Endothelial cell of hepatic sinusoid (primary cell): Measurements from ENCODE around the gene C1orf94.
"Not testable (repeated sequence)": the region's sequence is repeated elsewhere in the genome, so short reads cannot be mapped to it uniquely, and the experiment has no call there.

Experiments used
- in situ Hi-C: cut with HindIII; loops from 2 replicates; pipeline ENCODE4 v1.10.0; 2017; ENCODE audit warnings: low sequenced_read_pairs

Gene C1orf94

GRCh38 chr1:34163792-34164731 is 12.6 kb upstream of the C1orf94 start:
- in situ Hi-C loops, result no loop called here

DNA sequence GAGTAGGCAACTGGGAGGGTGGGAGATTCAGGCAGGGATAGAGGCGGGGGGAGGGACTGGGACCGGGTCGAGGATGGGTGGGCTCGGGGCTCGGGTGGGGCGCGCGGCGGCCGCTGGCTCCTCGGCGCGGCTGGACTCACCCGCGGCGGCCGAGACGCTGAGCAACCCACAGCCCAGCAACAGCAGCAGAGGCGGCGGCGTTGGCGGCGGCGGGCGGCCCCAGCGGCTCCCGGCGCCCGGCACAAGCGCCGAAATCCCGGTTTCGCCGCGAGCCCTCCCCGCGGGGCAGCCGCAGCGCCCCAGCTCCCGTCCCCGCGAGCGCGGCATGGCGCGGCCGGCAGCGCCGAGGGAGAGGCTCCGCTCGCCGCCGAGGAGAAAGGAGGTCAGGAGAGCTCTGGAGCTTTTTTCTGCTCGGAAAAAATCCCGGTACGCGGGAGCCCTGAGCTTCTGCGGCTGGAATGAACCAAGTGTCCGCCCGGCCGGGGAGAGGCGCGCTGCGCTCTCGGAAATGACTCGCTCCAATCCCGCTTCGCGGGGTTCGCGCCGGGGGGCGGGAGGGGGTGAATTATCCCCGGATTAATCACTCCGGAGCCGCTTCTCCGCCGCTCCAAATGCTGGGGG is 11.8 kb upstream of the C1orf94 start, which contains the start of gene CSMD2:
Gene CSMD2, minus strand, starts transcription at position 460 of the 621 bp plus-strand sequence. Its CDS starts 133 bp downstream, at position 327.
- in situ Hi-C loops, result no loop called here

- in situ Hi-C loops, result no loop called here
These were observed 11.2 kb upstream of the C1orf94 start for GRCh38 chr1:34165422-34165921.

DNA sequence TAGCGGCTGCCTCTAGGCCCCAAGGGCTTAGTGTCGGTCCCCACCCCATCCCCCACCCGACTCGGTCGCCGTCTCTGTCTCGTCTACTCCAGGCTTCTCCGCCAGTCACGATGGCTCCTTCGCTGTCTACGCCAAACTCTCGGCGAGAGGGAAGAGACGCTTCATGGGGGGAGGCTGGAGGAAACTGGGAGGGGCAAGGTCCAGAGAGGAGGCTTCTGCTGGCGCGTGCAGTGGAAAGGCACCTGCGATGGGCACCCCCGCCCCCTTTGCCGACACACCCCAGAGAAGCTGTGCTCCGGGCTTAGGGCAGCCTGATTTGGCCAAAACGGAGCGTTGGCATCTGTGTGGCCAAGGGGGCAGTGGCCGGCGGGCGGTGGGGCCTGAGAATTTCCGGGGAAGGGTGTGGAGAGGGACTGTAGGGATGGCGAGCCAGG is 10.5 kb upstream of the C1orf94 start:
- in situ Hi-C loops, result no loop called here

GRCh38 chr1:34166625-34167361 is 9.9 kb upstream of the C1orf94 start:
- in situ Hi-C loops, result no loop called here

DNA sequence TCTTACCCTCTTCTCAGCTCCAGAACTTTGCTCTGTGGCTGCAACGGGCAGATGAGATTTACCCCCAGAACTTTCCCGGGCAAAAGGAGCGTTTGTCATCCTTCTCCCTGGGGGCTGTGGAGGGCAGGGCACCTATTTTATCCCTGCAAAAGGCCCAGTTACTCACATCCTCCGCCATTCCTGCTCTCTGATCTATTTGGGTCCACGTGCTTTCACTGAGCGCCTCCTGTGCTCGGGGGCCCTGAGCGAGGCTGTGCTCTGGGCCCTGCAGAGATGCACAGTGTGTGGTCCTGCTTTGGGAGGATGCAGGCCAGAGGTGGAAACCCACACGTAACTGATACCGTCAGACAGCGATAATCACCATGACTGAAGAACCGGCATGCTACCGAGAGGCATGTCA is 9.3 kb upstream of the C1orf94 start:
- in situ Hi-C loops, result no loop called here

- in situ Hi-C loops, result no loop called here
These were observed 963 bp upstream of the C1orf94 start for GRCh38 chr1:34175744-34176143.

DNA sequence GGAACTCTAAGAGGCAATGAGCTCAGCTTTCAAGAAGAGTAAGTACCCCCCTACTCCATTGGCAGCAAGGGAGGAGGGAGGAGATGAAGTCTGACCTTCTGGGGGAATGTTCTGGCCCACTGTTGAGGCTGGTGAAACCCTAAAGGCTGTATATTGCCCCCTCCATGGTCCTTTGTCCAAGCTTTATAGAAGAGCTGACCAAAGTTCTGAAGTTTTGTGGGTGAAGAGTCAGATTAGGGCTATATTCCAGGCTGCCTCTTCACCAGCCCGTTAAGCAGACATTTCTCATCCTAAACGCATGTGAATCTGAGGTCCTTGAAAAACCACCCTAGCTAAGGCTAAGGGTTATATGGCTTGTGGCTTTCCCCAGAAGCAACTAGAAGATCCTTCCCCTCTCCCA is 1.4 kb downstream of the C1orf94 start:
- in situ Hi-C loops, result no loop called here

DNA sequence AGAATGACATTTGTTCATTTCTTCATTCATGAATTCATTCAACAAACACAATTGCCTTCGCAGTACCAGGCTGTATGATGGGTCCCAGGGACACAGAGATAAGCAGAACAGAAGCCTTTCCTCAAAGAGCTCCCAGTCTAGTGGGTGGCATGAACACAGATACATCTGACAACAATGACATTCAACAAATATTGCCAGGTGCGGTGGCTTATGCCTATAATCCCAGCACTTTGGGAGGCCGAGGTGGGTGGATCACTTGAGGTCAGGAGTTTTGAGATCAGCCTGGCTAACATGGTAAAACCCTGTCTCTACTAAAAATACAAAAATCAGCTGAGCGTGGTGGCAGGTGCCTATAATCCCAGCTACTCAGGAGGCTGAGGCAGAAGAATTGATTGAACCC is 6.7 kb downstream of the C1orf94 start:
- in situ Hi-C loops, result not testable (repeated sequence)

GRCh38 chr1:34186741-34187494 is 10.2 kb downstream of the C1orf94 start:
- in situ Hi-C loops, result no loop called here

DNA sequence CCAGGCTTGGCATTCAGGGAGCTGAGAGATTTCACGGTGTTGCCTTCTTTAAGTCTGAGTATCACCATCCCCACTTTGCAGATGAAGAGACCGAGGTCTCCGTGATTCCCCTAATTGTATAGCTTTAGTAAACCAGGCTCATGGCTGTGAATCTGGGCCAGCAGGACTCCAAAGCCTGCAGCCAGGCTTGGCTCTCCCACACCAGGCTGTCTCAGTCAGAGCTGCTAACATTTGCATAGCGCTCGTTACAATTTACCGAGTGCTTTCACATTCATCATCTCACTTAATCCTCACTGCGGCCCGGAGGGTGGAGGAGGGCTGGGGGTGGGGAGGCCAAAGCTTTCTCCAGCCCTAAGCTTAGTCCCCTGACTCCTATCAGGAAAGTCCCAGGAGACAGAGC is 11.7 kb downstream of the C1orf94 start:
- in situ Hi-C loops, result no loop called here

GRCh38 chr1:34188985-34189384 is 12.3 kb downstream of the C1orf94 start:
- in situ Hi-C loops, result no loop called here

DNA sequence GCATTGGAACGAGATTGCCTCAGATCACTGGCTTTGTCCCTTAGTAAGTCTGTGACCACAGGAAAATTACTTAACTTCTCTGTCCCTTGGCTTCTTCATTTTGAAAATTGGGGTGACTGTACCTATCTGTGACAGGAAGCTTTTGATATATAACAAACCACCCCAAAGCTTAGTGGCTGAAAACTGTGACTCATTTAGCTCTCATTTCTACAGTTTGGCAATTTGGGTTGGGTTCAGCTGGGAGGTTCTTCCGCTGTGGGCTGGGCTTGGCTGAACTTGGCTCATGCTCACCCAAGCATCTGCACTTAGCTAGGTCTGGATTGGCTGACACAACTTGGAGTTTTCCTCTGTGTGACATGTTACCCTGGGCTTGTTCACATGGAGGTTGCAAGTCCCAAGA is 14.0 kb downstream of the C1orf94 start:
- in situ Hi-C loops, result no loop called here

DNA sequence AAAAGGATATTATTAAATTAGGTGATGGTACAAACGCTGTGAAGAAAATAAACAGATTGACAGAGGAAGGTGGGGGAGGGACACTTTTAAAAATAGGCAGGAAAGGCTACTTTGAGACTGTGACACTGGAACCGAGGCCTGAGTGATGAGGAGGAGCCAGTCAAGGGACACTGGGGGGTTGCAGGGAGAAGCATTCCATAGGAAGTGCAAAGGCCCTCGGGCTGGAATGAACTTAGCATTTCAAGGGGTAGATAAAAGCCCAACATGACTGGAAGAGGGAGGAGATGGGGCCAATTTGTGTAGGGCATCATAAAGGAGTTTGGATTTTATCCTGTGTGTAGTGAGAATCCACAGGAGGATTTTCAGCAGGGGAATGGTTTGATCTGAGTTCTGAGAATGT is 15.9 kb downstream of the C1orf94 start:
- in situ Hi-C loops, result no loop called here

DNA sequence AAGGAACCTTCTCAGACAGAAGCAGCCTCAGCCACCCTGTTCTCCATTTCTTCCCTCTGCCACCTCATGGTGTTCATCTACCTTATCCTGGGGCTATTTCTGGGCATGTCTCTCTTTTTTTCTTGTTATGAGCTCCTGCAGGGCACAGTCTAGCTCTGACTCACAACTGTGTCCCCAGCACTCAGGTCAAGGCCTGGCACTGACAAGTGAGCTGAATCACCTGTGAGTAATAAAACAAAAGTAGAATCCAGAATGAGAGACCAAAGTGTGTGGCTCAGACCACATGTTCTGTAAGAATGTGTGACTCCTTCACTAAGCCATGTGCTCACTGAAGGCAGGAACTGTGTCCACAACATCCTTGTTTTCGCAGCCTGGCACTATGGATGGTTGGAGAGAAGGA is 23.2 kb downstream of the C1orf94 start:
- in situ Hi-C loops, result loop anchor here (5.0 kb wide), 1 partner anchor 47 kb away; no protein-coding TSS in a partner anchor

- in situ Hi-C loops, result no loop called here
These were observed 36.0 kb downstream of the C1orf94 start for GRCh38 chr1:34212673-34213072.

- in situ Hi-C loops, result no loop called here
These were observed 37.2 kb downstream of the C1orf94 start for GRCh38 chr1:34213956-34214355.

GRCh38 chr1:34231441-34231840 is 54.7 kb downstream of the C1orf94 start:
- in situ Hi-C loops, result no loop called here

GRCh38 chr1:34235594-34235993 is 58.9 kb downstream of the C1orf94 start:
- in situ Hi-C loops, result no loop called here

GRCh38 chr1:34236089-34236488 is 59.4 kb downstream of the C1orf94 start:
- in situ Hi-C loops, result no loop called here
